Keratinocyte (primary cell): Measurements from ENCODE around the gene CLCN7. TPM values are rescaled to one million over a fixed set of nuclear protein-coding genes. Genes with fewer than 3 reads are reported as not detected.

Source experiments
- DNase-seq: peaks from one replicate; pipeline ENCODE4 v3.0.0-alpha.2; 2011; ENCODE audit warnings: low read depth, missing footprints, low spot score
- FAIRE-seq: peaks from 2 replicates; lab custom pipeline; 2011; peaks lifted over from hg19 to GRCh38; lab: Jason Lieb, UNC
- H2AFZ ChIP-seq: 2 replicates; pipeline ENCODE4 v1.6.0; 2012; ENCODE audit warnings: low read length, control low read depth, inconsistent platforms; ENCODE audit not compliant: control insufficient read depth
- H3K27ac ChIP-seq: 2 replicates; pipeline ENCODE4 v1.5.1; 2011; ENCODE audit warnings: low read length; ENCODE audit not compliant: control insufficient read depth, insufficient read depth
- H3K27me3 ChIP-seq: 3 replicates; pipeline ENCODE4 v1.6.0; 2011; ENCODE audit warnings: low read length; ENCODE audit not compliant: control insufficient read depth, insufficient read depth; ENCODE audit errors: extremely low read depth
- H3K36me3 ChIP-seq, 2 experiments: 2 replicates in 1 of 2; 3 replicates in 1 of 2; pipeline ENCODE4 v1.5.1; 2011; ENCODE audit warnings: low read length in 2 of 2, mild to moderate bottlenecking in 1 of 2; ENCODE audit not compliant: control insufficient read depth in 2 of 2, insufficient read depth in 2 of 2; ENCODE audit errors: extremely low read depth in 1 of 2
- H3K4me1 ChIP-seq: 3 replicates; pipeline ENCODE4 v1.5.1; 2011; ENCODE audit warnings: low read length; ENCODE audit not compliant: control insufficient read depth, insufficient read depth; ENCODE audit errors: extremely low read depth
- H3K4me2 ChIP-seq: 3 replicates; pipeline ENCODE4 v1.6.0; 2011; ENCODE audit warnings: low read depth, low read length; ENCODE audit not compliant: control insufficient read depth, insufficient read depth; ENCODE audit errors: extremely low read depth
- H3K4me3 ChIP-seq, 3 experiments: fragments of 200-600 bp in 1 of 3; sonication (generic) in 1 of 3; 2 replicates in 2 of 3; 3 replicates in 1 of 3; pipeline ENCODE4 v1.5.1; 2011 to 2016; ENCODE audit warnings: low read length in 3 of 3, mild to moderate bottlenecking in 3 of 3, control low read depth in 2 of 3, inconsistent platforms in 1 of 3, low read depth in 1 of 3, mixed read lengths in 1 of 3, mixed run types in 1 of 3, moderate library complexity in 1 of 3; ENCODE audit not compliant: control insufficient read depth in 2 of 3, insufficient read depth in 2 of 3; ENCODE audit errors: extremely low read depth in 1 of 3
- H3K79me2 ChIP-seq: 2 replicates; pipeline ENCODE4 v1.6.0; 2012; ENCODE audit warnings: low read length; ENCODE audit not compliant: control insufficient read depth, insufficient read depth
- H3K9ac ChIP-seq: 3 replicates; pipeline ENCODE4 v1.6.0; 2011; ENCODE audit warnings: low read length; ENCODE audit not compliant: control insufficient read depth, insufficient read depth; ENCODE audit errors: extremely low read depth
- H3K9me1 ChIP-seq: 3 replicates; pipeline ENCODE4 v1.6.0; 2011; ENCODE audit warnings: low read length; ENCODE audit not compliant: control insufficient read depth, insufficient read depth; ENCODE audit errors: extremely low read depth
- H3K9me3 ChIP-seq: 2 replicates; pipeline ENCODE4 v1.5.1; 2012; ENCODE audit warnings: low read depth, low read length; ENCODE audit not compliant: control insufficient read depth
- H4K20me1 ChIP-seq: 3 replicates; pipeline ENCODE4 v1.6.0; 2011; ENCODE audit warnings: low read length; ENCODE audit not compliant: control insufficient read depth, insufficient read depth; ENCODE audit errors: extremely low read depth
- CTCF ChIP-seq, 3 experiments: IDR thresholded peaks in 1 of 3; conservative IDR thresholded peaks in 1 of 3; optimal IDR thresholded peaks in 1 of 3; 2 replicates in 2 of 3; 3 replicates in 1 of 3; pipeline versions ENCODE3 to v1.5.1; 2011; ENCODE audit warnings: low read length in 3 of 3, mild to moderate bottlenecking in 3 of 3, moderate library complexity in 2 of 3, control low read depth in 1 of 3, inconsistent platforms in 1 of 3; ENCODE audit not compliant: insufficient read depth in 2 of 3; ENCODE audit errors: extremely low read depth in 1 of 3
- EZH2 ChIP-seq: IDR thresholded peaks from one replicate; pipeline ENCODE4 v1.6.1; 2012; ENCODE audit warnings: inconsistent platforms, mild to moderate bottlenecking, low read length, moderate library complexity
- dilution Hi-C: fragments of 300-500 bp; cut with MboI; formaldehyde crosslinking; loops from one replicate; pipeline ENCODE4 v1.7.0; 2020; ENCODE audit warnings: low sequenced_read_pairs; ENCODE audit not compliant: extremely low pct_ligation_motif_present
- polyA plus RNA-seq, 5 experiments: library from polyadenylated mRNA; depleted of rRNA in 3 of 5; stranded (reverse) in 3 of 5; stranded (forward) in 1 of 5; unstranded in 1 of 5; fragments of >200 nt; gene quantifications; 1 replicate in 1 of 5; 2 replicates in 3 of 5; 3 replicates in 1 of 5; pipeline versions ENCODE4 v1.2.1 to v1.2.3, GENCODE V29; 2011 to 2012; ENCODE audit warnings: missing spikeins in 2 of 5, low read depth in 1 of 5, low replicate concordance in 1 of 5

CLCN7 gene
- polyA plus RNA-seq, 1 donor (not counting 4 experiments of a cell fraction or from before 2014, with no cell fraction given), result 13.3 TPM

DNA sequence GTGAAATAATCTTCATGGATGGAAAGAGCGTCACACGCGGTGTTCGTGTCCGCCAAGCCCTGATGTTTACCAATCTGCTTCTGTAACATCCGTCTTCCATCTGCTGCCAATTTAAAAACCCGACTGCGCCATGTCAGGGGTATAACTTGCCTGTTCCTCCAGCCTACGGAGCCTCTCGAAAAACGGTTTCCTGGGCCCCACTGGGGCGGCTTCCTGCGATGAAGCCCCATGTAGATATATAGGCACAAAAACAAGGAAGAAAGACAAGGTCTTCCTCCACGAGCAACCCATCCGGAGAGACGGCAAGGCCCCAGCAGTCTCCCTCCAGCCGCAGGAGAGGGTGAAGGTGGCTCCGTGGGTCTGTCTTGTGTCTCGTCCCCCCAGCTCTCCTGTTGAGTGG lies 13.8 kb upstream of the CLCN7 start, which contains the start of gene PTX4:
Gene PTX4, minus strand, starts transcription at position 326 of the 400 bp plus-strand sequence. Its CDS starts 35 bp downstream, at position 291.
- Histone ChIP-seq H3K79me2 (peaks cover 2% of the 10 kb centered on the region), H3K9ac (no peak within 1 kb of the TSS), H3K27me3 (no peaks in the 10 kb centered on the region), H3K27ac (no peak within 1 kb of the TSS), H3K9me3 (no peaks in the 10 kb centered on the region), H3K4me3 (no peak within 1 kb of the TSS), H3K4me2 (no peak within 1 kb of the TSS), H3K4me1 (peaks cover 12% of the 10 kb centered on the region), H3K9me1 (no peaks in the 10 kb centered on the region), H2AFZ (no peak within 1 kb of the TSS), H4K20me1 (no peaks in the 10 kb centered on the region), H3K36me3 (no peaks in the 10 kb centered on the region)
- TF ChIP-seq CTCF (optimal IDR thresholded peaks at IDR 0.05 in 1 of 3, IDR thresholded peaks at IDR 0.05 in 1 of 3, conservative IDR thresholded peaks at IDR 0.05 in 1 of 3; ENCODE audit: extremely low read depth in 1 of 3, insufficient read depth in 2 of 3, low read length in 3 of 3), result no peak
- no peak for TF ChIP-seq EZH2
- DNase-seq, result no peak
- FAIRE-seq, result no peak
- dilution Hi-C loops, result no loop called here

- Histone ChIP-seq H3K9ac (no peak overlapping the region), H3K36me3 (no peaks in the 10 kb centered on the region), H3K79me2 (no peaks in the 10 kb centered on the region), H3K27me3 (no peaks in the 10 kb centered on the region), H4K20me1 (no peaks in the 10 kb centered on the region), H3K9me1 (no peaks in the 10 kb centered on the region), H3K4me1 (peaks cover 12% of the 10 kb centered on the region), H3K9me3 (no peaks in the 10 kb centered on the region), H2AFZ (no peak overlapping the region), H3K4me2 (no peak overlapping the region), H3K4me3 (no peak overlapping the region), H3K27ac (no peak overlapping the region)
- TF ChIP-seq CTCF (optimal IDR thresholded peaks at IDR 0.05 in 1 of 3, IDR thresholded peaks at IDR 0.05 in 1 of 3, conservative IDR thresholded peaks at IDR 0.05 in 1 of 3; ENCODE audit: extremely low read depth in 1 of 3, insufficient read depth in 2 of 3, low read length in 3 of 3), result no peak
- TF ChIP-seq EZH2, result no peak
- DNase-seq, result no peak
- no peak for FAIRE-seq
- dilution Hi-C loops, result no loop called here
Observed at GRCh38 chr16:1488054-1488601, 13.3 kb upstream of the CLCN7 start.
